ENCODE measurements around the gene COL18A1. TPM values are rescaled to one million over a fixed set of nuclear protein-coding genes. Genes with fewer than 3 reads are reported as not detected.

Gene COL18A1
- total RNA-seq, 1 experiment from 2014 or later = 26.4 TPM

GRCh38 chr21:45542242-45542666 is 137.3 kb downstream of the COL18A1 start, which contains the start of gene SLC19A1:
SLC19A1 (minus strand) TSS chr21:45542440; CDS start chr21:45537959, 4,481 bp downstream.
- Histone ChIP-seq H3K36me3 (peaks cover 25% of the 10 kb centered on the region), H3K4me3 (peak within 1 kb of the TSS; percentile 56), H3K27me3 (no peaks in the 10 kb centered on the region), H3K9me3 (no peaks in the 10 kb centered on the region)
- DNase-seq = peak; percentile 73

- Histone ChIP-seq H3K27me3 (0 out of 2 replicates have a peak, but pooled peaks cover 2% of the 10 kb centered on the region), H3K36me3 (peaks cover 25% of the 10 kb centered on the region), H3K4me3 (peak overlapping the region; percentile 56; the same call in 1 of the 2 replicates), H3K9me3 (no peaks in the 10 kb centered on the region)
- DNase-seq = no peak
Measured at GRCh38 chr21:45542667-45543370, 137.9 kb downstream of the COL18A1 start.

DNA sequence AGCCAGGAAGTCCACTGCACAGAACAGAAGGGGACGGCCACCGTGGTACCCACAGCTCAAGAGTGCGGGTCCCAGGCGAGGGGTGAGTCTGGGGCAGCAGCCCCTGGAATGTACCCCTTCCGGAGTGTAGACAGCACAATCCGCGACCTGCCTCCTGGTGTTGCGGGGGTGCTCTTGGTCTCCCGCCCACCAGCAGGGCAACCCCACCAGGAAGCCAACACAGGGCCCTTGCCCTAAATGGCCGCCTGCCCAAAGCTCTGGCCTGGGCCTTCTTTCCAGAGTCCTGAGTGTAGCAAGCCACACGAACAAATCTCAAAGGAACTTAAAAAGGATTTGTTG is 138.4 kb downstream of the COL18A1 start:
- Histone ChIP-seq H3K4me3 (no peak overlapping the region), H3K36me3 (peaks cover 21% of the 10 kb centered on the region), H3K27me3 (peaks cover 7% of the 10 kb centered on the region; the same call in 1 of the 2 replicates), H3K9me3 (no peaks in the 10 kb centered on the region)
- no peak for DNase-seq

- H3K9me3 ChIP-seq = no peaks in the 10 kb centered on the region
- H3K4me3 ChIP-seq = no peak overlapping the region
- DNase-seq = no peak
- peaks cover 21% of the 10 kb centered on the region for H3K36me3 ChIP-seq
- H3K27me3 ChIP-seq = peaks cover 7% of the 10 kb centered on the region; the same call in 1 of the 2 replicates
Measured at GRCh38 chr21:45543710-45544448, 138.9 kb downstream of the COL18A1 start.

DNA sequence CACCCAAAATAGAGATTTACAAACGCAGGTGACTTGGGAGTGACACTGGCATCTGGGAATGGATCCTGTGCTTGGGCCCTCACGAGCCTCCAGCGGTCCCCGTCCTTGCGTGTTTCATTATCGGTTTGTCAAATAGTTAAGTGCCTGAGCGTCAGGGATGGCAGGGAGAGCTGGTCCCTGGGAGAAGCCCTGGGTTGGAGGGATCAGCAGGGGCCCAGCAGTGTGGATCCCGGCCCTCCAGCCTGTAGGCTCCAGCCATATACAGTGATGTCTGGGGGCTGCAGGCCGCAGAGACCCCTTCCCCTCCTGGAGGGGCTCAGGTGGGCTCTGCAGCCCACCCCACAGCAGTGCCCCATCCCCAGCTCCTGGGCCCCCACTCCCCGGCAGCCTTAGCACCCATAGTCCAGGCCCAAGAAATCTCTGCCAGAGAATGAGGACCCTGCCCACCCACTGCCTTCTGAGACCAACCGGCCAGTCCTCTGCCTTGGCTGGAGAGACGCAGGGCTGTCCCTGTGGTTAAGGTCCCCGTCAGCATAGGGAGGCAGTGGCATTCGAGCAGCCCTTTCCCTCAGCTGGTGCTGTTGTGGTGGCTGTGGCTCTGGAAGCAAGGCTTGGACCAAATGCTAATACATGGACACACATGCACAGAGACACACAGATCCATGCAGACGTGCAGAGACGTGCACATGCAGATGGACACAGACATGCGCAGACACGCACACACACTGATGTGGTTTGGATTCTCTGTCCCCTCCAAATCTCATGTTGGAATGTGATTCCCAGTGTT is 139.7 kb downstream of the COL18A1 start:
- DNase-seq = no peak
- H3K4me3 ChIP-seq = no peak overlapping the region
- H3K27me3 ChIP-seq = peaks cover 7% of the 10 kb centered on the region; the same call in 1 of the 2 replicates
- H3K36me3 ChIP-seq = peaks cover 18% of the 10 kb centered on the region
- H3K9me3 ChIP-seq = no peaks in the 10 kb centered on the region

GRCh38 chr21:45545236-45545570 is 140.2 kb downstream of the COL18A1 start:
- no peak overlapping the region for H3K4me3 ChIP-seq

GRCh38 chr21:45545691-45546531 is 140.9 kb downstream of the COL18A1 start:
- peaks cover 7% of the 10 kb centered on the region; the same call in 1 of the 2 replicates for H3K27me3 ChIP-seq
- H3K4me3 ChIP-seq = no peak overlapping the region
- DNase-seq = no peak
- no peaks in the 10 kb centered on the region for H3K9me3 ChIP-seq
- H3K36me3 ChIP-seq = peaks cover 7% of the 10 kb centered on the region

More at GRCh38 chr21:45545236-45545570, 140.2 kb downstream of the COL18A1 start:
- no peaks in the 10 kb centered on the region for H3K9me3 ChIP-seq
- peaks cover 7% of the 10 kb centered on the region; the same call in 1 of the 2 replicates for H3K27me3 ChIP-seq
- H3K36me3 ChIP-seq = peaks cover 12% of the 10 kb centered on the region
- DNase-seq = no peak

- Histone ChIP-seq H3K4me3 (no peak overlapping the region), H3K9me3 (no peaks in the 10 kb centered on the region), H3K36me3 (no peaks in the 10 kb centered on the region), H3K27me3 (peaks cover 7% of the 10 kb centered on the region; the same call in 1 of the 2 replicates)
- DNase-seq = no peak
Measured at GRCh38 chr21:45546636-45547544, 141.9 kb downstream of the COL18A1 start.

- H3K27me3 ChIP-seq = peaks cover 7% of the 10 kb centered on the region; the same call in 1 of the 2 replicates
- no peak overlapping the region for H3K4me3 ChIP-seq
- no peaks in the 10 kb centered on the region for H3K9me3 ChIP-seq
- no peak for DNase-seq
- no peaks in the 10 kb centered on the region for H3K36me3 ChIP-seq
Measured at GRCh38 chr21:45547545-45547900, 142.6 kb downstream of the COL18A1 start.

DNA sequence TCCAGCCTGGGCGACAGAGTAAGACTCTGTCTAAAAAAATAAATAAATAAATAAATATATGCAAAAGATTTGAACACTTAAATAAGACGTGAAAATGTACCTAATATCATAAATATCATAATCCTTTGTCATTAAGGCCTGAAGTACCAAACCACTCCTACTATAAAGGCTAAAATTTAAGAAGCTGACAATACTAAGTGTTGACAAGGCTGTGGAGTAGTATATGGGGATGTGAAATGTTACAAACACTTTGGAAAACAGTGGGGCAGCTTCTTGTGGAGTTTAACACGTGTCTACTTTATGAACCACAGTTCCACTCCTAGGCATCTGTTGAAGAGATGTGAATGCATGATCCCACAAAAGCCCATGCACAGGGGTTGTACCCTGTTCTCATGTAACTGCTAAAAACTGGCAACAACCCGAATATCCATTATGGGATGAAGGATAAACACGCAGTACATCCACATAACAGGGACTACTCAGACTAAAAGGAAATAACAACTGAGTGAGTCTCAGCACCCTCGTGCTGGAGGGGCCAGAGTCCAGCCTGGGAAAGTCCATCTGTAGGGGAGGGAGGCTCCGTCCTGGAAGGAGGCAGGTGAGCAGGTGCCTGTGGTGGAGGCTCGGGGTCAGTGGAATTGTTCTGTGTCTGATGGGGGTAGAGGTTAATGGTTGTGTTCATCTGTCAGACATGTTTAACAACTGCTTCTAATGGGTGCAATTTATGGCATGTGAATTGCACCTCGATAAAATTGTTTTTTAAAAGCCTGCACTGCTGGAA is 143.9 kb downstream of the COL18A1 start:
- Histone ChIP-seq H3K4me3 (no peak overlapping the region), H3K9me3 (no peaks in the 10 kb centered on the region), H3K27me3 (peaks cover 7% of the 10 kb centered on the region; the same call in 1 of the 2 replicates), H3K36me3 (no peaks in the 10 kb centered on the region)
- DNase-seq = no peak

- Histone ChIP-seq H3K9me3 (no peaks in the 10 kb centered on the region), H3K27me3 (peaks cover 7% of the 10 kb centered on the region; the same call in 1 of the 2 replicates), H3K36me3 (no peaks in the 10 kb centered on the region), H3K4me3 (no peak overlapping the region)
- DNase-seq = no peak
Measured at GRCh38 chr21:45549626-45550463, 144.9 kb downstream of the COL18A1 start.

- Histone ChIP-seq H3K36me3 (no peaks in the 10 kb centered on the region), H3K4me3 (no peak overlapping the region), H3K9me3 (no peaks in the 10 kb centered on the region), H3K27me3 (peaks cover 7% of the 10 kb centered on the region; the same call in 1 of the 2 replicates)
- no peak for DNase-seq
Measured at GRCh38 chr21:45550522-45551210, 145.7 kb downstream of the COL18A1 start.

DNA sequence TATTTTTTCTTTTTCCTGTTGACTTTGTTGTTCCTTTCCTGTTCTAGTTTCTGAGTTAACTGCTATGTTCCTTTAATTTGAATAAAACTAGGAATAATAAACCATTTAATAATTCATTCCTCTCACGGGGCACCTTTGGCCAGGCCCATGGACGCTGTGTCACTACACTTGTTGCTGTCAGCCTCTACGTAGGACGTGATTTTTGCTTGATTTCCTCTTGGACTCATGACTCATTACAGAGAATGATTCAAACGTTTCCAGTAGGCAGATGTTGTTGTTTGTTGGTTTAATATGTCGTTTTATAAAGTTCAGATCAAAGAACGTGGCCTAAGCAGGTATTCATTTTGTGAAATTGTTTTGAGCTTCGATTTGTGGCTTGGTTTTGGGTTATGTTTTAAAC is 146.4 kb downstream of the COL18A1 start:
- H3K36me3 ChIP-seq = no peaks in the 10 kb centered on the region
- no peaks in the 10 kb centered on the region for H3K9me3 ChIP-seq
- no peak overlapping the region for H3K4me3 ChIP-seq
- H3K27me3 ChIP-seq = peaks cover 7% of the 10 kb centered on the region
- peak; percentile 51 for DNase-seq
